HG02571 (cell line): ENCODE results near the gene PAX9.
"Not testable (repeated sequence)": the region's sequence is repeated elsewhere in the genome, so short reads cannot be mapped to it uniquely, and the experiment has no call there.

Source experiments
- ATAC-seq: cut with Tn5 transposase; IDR thresholded peaks from one replicate; pipeline ENCODE4 v1.9.1; 2021; ENCODE audit warnings: mild to moderate bottlenecking, moderate library complexity; ENCODE audit not compliant: unreplicated experiment

The PAX9 gene

GRCh38 chr14:36672095-36672494, 10.4 kb downstream of the PAX9 start:
- ATAC-seq: no peak

DNA sequence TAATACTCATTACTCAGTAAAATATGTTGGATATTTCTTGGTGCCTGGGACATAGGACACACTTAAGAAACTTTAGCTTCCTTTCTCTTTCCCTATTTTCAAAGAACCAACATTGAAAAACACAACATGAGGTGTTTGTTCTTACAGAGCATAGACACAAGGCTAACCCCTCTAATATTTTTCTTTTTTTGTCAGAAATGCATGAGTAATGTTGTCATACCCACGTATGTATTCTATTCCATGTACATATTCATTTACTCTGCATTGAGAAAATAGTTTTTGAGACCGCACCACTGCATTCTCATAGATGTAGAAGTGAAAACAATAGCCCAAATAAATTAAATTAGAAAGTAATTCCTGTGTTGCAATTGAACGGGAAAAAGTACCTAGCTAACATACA, 13.0 kb downstream of the PAX9 start:
- no peak for ATAC-seq

DNA sequence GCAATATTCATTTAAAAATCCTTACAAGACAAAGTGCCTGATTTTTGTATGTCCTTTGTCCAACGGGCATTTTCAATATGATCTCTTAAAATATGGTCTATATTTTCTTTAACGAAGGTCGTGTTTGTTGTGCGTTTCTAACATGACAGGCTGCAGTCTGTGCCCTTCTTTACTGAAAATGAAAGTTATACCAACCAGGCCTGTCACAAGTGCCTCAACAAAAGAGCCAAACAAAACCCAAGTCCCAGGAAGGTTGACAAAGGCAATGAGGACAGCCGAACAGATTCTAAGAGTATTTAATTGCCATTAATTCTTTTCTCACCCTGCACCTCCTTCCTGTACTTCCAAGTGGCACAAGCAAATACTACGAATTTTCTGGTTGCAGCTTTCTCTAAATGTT, 13.9 kb downstream of the PAX9 start:
- ATAC-seq: no peak

- ATAC-seq: no peak
Observed at GRCh38 chr14:36676236-36676635, 14.6 kb downstream of the PAX9 start.

GRCh38 chr14:36682338-36682737, 20.7 kb downstream of the PAX9 start:
- ATAC-seq: no peak

DNA sequence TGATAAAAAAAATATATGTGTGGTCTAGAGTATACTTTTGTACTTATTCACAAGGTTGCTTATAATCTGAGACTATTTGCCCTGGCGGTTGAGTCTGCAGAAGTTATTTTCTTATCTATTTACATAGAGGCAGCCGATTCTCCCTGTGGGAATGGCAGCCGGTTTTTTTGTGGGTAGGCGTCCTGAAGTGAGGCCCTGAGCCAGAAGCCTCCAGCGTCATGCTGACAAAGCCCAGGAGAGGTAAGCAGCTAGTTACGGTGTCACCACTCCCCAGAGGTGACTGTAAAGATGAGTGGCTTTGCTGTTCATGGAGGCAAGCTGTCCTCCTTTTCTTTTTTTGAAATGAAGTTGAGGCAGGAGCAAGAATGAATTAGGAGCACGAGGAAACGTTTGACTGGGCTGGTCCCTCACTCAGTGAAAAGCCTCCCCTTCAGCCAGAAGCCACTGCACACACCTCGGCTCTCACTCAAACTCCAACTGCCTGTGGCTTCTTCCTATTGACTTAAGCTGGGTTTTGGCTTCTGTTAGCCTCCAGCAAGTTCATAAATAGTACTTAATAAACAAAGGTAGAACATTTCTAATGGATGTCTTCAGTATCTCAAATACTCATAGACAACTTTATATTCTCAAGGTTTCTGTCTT, 21.5 kb downstream of the PAX9 start:
- no peak for ATAC-seq

DNA sequence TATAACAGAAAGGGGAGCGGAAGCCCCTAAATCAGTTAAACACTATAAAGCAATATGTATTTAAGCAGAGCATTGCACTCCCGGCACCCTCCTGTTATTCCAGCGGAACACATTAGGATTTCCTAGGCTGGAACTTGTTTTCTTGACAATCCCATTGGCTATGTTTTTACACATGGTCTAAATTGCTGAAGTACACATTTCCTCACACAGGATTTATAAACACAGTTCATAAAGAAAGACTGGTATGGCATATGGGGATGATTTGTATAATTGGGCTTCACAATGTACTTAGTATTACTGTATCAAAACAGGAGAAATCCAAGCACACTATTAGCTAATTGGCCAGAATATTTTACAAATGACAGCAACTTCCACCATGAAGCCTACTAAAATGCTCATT, 23.3 kb downstream of the PAX9 start:
- no peak for ATAC-seq

GRCh38 chr14:36690311-36691040, 28.8 kb downstream of the PAX9 start:
- ATAC-seq: no peak

- ATAC-seq: not testable (repeated sequence)
Observed at GRCh38 chr14:36699420-36699819, 37.8 kb downstream of the PAX9 start.

DNA sequence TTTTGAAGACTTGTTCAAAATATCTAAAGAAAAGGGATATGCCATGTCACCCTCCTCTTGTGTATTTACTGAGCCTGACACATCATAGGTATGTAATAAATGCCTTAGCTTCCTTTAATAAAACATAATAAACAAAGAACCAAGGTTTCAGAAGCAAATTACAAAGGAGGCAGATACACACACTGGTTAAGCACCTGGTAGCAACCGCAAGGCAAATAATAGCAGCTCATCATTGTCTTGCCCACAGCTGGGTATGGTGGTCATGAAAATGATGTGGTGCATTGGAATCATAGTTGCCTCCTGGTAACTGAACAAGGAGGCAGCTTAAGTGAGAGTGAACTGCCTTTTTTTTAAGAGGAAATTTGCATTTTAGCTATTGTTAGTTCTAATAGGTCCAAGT, 39.0 kb downstream of the PAX9 start:
- ATAC-seq: no peak

DNA sequence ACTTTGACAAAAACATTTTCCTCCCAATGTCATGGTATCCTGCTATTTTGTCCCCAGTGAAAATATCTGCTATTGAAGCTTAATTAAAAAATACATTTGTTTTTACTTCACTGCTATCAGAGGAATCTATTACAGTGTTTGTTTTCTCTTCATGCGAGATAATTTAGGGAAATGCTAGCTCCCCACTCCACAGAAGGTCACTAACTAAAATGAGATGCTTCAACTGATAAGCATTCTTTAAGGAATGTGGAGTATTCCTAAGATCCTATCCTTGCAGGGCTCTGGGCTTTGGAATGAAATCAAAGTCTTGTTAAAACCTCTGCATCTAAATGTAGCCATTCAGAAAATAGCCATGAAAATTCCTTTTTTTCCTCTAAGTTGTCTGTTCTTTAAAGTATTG, 39.5 kb downstream of the PAX9 start:
- no peak for ATAC-seq

- ATAC-seq: no peak
Observed at GRCh38 chr14:36702474-36702873, 40.8 kb downstream of the PAX9 start.

GRCh38 chr14:36707570-36707969, 45.9 kb downstream of the PAX9 start:
- no peak for ATAC-seq

GRCh38 chr14:36713960-36714703, 52.5 kb downstream of the PAX9 start:
- no peak for ATAC-seq

GRCh38 chr14:36716614-36717184, 55.0 kb downstream of the PAX9 start:
- ATAC-seq: no peak

DNA sequence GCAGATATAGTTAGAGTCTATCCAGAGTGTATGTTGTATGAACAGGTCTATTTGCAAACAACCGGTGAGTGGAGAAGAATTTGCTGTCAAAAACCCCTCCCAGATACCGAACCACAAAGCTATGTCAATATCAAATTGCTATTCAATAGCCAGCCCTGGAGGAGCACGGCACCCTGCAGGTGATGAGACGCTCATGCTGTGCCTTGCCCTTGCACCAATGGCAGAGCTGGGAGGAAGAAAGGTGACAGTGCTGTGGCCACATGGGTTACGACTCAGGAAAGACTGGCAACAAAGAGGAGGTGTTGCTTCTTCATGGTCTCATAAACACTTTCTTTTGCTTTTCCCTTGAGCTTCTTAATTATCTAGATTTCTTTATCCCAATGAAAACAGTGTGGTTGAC, 55.7 kb downstream of the PAX9 start:
- ATAC-seq: no peak

DNA sequence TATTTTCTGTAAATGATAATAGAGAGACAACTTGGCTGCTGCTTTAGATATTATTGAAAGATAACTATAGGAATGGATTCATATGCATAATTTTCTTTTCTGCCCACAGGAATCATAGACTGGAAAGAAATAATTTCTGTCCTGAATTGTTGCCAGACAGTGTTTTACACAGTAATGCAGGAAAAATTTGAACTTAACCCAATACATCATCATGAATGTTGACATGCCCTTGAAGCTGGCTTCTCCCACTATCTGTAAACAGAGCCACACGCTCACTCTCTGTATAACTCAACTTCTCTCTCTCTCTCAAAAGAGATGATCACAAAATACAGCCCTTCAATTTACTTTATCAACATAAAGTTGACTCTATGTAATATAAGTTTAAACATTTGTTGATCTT, 56.6 kb downstream of the PAX9 start:
- no peak for ATAC-seq

GRCh38 chr14:36719823-36720222, 58.2 kb downstream of the PAX9 start:
- ATAC-seq: no peak

DNA sequence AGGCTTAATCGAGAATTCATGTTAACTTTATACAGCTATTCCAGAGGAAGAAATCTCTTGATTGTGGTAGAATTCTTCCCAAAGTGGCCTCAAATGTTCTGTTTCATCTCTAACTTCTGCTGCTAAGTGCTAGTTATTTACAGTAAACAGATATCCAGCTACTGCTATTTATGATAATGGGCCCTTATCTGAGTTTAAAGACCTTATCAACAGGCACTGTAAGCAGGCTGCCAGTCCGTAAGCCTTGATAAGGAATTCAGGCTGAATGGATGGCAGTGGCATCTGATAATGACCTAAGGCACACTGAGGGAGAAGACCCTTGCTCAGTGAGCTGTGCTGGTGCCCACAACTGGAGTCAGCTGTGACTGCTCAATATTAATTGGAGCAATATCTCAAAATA, 59.0 kb downstream of the PAX9 start:
- ATAC-seq: no peak

- no peak for ATAC-seq
Observed at GRCh38 chr14:36721877-36722276, 60.2 kb downstream of the PAX9 start.

DNA sequence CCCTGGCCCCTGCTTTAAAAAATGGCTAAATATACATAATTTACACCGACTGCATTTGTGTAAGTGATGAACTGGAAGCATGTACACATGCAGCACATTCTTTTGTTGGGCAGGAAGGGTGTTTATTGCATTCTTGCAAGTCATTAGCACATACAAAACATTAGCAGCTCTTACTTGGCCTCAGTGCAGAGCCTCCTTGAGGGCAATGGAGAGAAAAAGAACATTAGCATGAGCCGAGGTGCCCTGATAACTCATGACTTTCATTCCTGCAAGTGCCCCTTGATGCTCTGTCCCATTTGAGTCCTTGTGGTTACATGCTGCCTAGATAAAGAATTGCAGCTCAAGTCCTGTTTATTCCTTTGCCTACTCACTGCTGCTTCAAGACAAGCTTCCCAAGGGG, 61.9 kb downstream of the PAX9 start:
- ATAC-seq: no peak

DNA sequence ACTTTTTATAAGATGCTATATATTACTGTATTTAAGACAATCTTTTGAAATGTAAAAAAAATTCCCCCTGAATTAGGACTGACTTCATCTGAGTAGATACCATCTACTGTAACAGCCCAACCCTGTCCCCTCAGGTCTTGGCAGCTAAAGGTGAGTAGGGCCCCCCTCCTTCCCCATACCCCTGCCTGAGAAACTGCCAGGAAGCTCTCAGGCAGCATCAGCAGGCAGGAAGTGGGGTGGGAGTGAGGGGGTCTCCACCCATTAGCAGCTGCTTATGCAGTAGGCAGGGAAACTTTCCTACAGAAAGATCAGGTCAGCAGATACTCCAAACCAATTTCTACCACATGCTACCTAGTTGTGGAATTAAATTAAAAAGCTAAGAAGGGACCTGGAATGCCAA, 62.5 kb downstream of the PAX9 start:
- ATAC-seq: no peak
